GM19099 (cell line): Measurements from ENCODE around the gene FRMD4A.

Experiments
- POLR2A ChIP-seq: IDR thresholded peaks from 3 replicates; pipeline ENCODE4 v1.6.1; 2011; ENCODE audit warnings: low read depth; ENCODE audit not compliant: insufficient read length; ENCODE audit errors: extremely low read depth

The FRMD4A gene

DNA sequence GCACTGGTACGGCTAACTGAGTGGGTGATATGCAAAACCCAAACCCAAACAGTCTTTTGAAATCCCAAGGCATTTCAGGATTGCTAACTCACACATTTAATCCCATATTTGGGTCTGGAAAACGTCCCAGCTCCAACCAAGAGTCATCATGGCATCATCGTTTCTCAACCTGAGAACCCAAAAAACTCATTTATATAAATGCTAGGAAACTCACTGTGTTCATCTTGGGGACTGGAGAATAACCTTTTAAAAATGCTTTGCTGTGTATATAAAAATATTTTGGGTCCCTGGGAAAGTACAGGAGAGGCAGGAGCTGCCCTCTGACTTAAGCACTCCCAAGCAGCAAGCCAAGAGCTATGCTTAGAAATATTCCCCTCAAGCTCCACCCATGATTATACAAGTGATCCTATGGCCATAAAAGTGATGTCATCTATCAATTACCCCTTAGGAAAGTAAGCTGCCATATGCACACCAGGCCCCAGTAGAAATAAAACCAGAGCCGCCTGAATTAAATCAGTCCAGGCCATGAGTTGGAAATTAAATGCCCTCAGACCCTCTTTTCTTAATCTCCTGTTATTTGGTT, 352.1 kb downstream of the FRMD4A start:
- TF ChIP-seq POLR2A = no peak

DNA sequence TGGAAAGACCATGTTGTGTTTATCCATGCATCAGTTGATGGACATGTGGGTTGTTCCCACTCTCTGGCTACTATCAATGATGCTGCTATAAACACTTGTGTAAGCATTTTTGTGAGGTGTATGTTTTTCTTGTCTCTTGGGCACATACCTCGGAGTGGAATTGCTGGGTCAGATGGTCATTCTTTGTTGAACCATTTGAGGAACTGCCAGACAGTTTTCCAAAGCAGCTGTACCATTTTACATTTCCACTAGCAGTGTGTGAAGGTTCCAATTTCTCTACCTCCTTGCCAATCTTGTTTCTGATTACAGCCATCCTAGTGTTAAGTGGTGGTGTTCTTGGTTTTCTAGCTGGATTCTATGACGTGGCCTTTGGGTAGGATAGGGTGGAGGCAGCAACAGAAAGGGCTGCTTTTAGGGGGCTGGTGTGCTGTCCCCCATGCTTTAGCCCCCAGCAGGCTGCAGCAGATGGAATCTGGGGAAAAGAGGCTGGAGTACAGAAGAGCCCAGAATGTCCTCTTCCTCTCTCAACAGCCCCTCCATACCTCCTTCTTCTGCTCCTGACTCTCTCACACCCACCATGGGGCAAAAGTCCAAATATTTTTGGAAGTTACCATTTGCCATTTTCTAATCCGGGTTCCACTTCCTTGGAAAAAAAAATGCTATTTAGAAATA, 352.7 kb downstream of the FRMD4A start:
- no peak for TF ChIP-seq POLR2A

DNA sequence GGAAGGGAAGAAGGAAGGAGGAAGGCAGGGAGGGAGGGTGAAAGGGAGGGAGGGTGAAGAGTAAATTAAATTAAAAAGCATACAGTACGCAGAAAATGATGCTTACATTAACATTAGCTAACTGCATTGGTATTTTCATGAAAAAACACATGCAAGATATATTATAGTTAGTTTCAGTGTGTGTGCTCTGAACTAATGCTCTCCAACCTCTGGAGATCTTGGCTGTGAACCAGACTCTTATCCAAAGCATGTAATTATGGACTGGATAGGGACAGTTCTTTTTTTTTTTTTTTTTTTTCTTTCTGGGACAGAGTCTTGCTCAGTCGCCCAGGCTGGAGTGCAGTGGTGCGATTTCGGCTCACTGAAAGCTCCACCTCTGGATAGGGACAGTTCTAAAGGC, 357.0 kb downstream of the FRMD4A start:
- no peak for TF ChIP-seq POLR2A

DNA sequence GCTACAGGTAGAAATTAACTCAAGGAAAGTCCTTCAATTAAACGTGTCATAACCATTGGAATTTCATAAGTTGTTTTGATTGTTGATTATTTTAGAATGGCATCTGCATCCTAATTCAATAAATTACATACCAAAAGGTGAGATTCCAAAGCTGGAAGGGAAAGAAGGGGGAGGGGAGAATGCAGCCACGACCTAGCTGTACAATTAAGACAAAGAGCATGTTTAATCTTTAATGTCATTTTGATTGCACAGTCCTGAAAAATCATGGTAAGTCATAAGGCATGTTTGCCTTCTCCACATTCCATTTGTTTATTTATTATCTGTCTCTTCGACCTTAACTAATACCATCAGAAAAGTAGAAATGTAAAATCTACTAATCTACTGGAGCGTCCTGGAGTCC, 358.1 kb downstream of the FRMD4A start:
- no peak for TF ChIP-seq POLR2A

DNA sequence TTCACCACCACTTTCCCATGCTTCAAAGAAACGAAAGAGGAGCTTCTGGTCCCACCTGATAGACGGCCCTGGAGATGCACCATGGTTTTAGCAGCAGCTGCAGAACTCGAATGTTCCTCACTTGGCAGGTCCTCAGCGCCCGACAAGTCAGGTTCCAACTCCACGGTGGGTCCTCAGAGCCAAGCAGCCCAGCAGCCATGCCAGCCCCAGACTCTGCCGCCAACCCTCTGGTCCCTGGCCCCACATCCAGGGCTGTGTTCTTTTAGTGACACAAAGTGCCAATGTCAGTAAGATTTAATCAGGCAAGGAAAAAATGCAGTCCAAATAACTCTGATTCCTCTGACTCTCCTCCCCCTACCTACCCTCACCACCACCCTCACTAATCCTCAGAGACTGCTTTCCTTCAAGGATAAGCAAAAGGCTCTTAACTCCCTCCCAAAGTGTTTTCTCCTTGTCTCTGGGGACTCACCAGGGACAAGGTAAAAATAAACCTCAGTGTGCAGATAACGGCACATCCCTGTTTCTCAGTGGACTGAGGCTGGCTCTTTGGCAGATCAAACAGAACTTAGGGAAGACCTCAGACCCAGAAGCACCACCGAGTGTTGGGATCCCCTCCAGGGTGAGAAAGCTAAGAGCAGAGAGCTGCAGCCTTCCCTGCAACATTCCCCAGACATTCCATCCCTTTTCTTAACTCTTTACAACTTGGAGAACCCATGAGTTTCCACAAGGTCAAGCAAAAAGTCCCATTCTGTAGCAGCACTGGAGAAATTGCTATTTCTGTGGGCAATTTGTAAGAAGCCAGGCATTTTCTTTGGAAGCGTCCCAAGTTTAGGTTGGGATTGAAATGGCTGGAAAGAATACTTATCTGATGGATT, 358.9 kb downstream of the FRMD4A start:
- no peak for TF ChIP-seq POLR2A

- no peak for TF ChIP-seq POLR2A
Measured at GRCh38 chr10:13970957-13971353, 359.8 kb downstream of the FRMD4A start.

- no peak for TF ChIP-seq POLR2A
Measured at GRCh38 chr10:13970236-13970956, 360.3 kb downstream of the FRMD4A start.

DNA sequence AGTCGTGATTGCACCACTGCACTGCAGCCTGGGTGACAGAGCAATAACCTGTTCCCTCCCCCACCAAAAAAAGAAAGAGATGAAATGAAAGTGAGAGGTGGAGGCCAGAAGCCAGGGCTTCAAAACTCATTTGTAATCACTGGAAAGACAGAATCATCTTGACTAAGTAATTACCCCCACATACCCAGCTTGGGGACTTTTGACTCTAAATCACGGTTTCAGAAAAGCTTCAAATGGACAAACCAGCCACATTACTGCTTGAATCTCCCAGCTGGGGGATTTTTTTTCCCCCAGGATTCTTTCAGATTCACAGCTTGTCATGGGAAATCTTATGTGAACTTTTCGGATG, 361.0 kb downstream of the FRMD4A start:
- TF ChIP-seq POLR2A = no peak

- no peak for TF ChIP-seq POLR2A
Measured at GRCh38 chr10:13969118-13969791, 361.5 kb downstream of the FRMD4A start.

GRCh38 chr10:13961853-13962252, 368.9 kb downstream of the FRMD4A start:
- TF ChIP-seq POLR2A = no peak

GRCh38 chr10:13961097-13961496, 369.6 kb downstream of the FRMD4A start:
- TF ChIP-seq POLR2A = no peak

GRCh38 chr10:13960603-13961002, 370.1 kb downstream of the FRMD4A start:
- no peak for TF ChIP-seq POLR2A

DNA sequence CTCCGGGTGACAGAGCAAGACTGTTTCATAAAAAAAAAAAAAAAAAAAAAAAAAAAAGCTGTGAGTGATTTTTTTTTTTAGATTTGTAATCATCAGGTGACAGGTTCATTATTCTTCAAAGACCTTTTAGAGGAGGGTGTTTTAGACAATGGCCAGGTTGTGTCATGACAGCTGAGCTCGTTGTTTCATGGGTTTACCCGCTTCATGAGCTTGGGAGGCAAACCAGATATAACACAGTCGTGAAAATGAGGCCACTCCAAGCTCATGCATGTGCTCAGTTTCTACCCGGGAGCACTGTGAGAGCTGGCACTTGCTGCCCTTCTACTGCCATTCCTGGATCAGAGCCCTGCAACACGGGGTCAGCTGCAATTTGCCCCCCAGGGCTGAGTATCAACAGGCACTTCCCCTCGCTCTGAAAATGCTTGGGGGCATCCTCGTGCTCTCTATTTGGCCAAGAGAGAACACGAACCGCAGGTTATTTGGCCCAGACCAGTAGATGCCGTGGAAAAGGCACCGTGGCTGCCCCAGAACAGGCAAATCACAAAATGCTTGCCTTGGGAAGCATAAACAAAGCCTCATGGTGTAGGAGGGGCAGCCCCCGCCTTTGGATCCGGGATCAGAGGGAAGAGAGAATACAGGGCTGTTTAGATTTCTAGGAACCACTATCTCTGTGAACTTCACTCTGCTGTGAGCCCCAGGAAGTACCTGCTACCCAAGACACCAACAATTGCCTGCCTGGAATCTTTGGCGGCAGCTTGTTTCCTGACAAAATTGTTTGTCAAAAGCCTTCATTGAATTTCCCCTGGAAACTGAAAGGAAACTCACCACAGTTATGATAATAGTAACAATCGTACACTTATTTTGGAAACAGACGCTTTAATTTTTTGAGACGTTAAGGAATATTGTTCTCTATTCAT, 371.0 kb downstream of the FRMD4A start:
- no peak for TF ChIP-seq POLR2A

GRCh38 chr10:13957856-13958255, 372.9 kb downstream of the FRMD4A start:
- no peak for TF ChIP-seq POLR2A
